DOHH2 (cell line): ENCODE data around the gene PDE4D.

Source experiments
- CTCF ChIP-seq: fragments of 200-600 bp; sonication (generic); IDR thresholded peaks from one replicate; pipeline ENCODE4 v1.5.1; 2014; ENCODE audit warnings: antibody characterized with exemption, mild to moderate bottlenecking, low read depth, low read length; ENCODE audit not compliant: poor library complexity, severe bottlenecking
- EZH2phosphoT487 ChIP-seq: fragments of 200-600 bp; sonication (generic); IDR thresholded peaks from 2 replicates; pipeline ENCODE4 v1.6.1; 2017; ENCODE audit warnings: borderline replicate concordance, mild to moderate bottlenecking, antibody characterized with exemption, low read length, moderate library complexity, mixed read lengths

- TF ChIP-seq CTCF (no peak), EZH2phosphoT487 (no peak)
Observed at GRCh38 chr5:59445741-59446140, 447.8 kb downstream of the PDE4D start.
